GM12872 (cell line): ENCODE measurements around the gene SHISA8.

Source experiments
- TF ChIP-seq, protein P1 (sequence below): IDR thresholded peaks from 3 replicates; pipeline ENCODE4 v1.5.1; 2011; ENCODE audit warnings: low read depth, mild to moderate bottlenecking, low read length, moderate library complexity; ENCODE audit not compliant: insufficient read depth

The SHISA8 gene

DNA sequence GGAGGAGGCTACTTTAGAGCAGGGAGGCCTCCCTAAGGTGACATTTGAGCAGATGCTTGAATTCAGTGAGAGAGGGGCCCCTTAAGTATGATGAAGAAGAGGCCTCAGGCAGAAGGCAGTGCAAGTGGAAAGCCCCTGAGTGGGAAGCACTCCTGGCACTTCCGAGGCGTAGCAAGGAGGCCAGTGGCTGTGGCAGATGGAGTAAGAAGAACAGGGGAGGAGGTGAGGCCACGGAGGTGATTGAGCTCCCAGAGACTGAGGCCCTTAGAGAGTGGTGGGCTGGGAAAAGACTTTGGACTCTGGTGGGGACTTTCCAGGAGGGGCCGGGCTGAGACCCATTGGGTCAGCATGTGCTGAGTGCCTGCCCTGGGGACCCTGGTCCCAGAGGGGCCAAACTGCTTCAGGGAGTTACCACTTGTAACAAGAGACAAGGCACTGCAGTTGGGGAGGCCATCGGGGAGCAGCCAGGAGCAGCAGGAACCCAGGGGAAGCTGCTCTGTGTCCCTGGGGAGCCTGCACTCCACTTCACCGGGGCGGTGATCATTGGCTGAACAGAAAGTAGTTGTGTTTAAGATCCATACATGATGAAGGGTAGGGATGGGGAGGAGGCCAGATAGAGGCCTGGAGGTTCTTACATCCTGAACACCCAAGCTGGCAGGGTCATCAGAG lies 34.6 kb upstream of the SHISA8 start:
- TF ChIP-seq, protein P1, sequence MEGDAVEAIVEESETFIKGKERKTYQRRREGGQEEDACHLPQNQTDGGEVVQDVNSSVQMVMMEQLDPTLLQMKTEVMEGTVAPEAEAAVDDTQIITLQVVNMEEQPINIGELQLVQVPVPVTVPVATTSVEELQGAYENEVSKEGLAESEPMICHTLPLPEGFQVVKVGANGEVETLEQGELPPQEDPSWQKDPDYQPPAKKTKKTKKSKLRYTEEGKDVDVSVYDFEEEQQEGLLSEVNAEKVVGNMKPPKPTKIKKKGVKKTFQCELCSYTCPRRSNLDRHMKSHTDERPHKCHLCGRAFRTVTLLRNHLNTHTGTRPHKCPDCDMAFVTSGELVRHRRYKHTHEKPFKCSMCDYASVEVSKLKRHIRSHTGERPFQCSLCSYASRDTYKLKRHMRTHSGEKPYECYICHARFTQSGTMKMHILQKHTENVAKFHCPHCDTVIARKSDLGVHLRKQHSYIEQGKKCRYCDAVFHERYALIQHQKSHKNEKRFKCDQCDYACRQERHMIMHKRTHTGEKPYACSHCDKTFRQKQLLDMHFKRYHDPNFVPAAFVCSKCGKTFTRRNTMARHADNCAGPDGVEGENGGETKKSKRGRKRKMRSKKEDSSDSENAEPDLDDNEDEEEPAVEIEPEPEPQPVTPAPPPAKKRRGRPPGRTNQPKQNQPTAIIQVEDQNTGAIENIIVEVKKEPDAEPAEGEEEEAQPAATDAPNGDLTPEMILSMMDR = no peak

GRCh38 chr22:41948142-41948541 lies 33.3 kb upstream of the SHISA8 start:
- TF ChIP-seq, protein P1 = no peak

- TF ChIP-seq, protein P1 = no peak
Measured at GRCh38 chr22:41947424-41948080, 32.7 kb upstream of the SHISA8 start.

DNA sequence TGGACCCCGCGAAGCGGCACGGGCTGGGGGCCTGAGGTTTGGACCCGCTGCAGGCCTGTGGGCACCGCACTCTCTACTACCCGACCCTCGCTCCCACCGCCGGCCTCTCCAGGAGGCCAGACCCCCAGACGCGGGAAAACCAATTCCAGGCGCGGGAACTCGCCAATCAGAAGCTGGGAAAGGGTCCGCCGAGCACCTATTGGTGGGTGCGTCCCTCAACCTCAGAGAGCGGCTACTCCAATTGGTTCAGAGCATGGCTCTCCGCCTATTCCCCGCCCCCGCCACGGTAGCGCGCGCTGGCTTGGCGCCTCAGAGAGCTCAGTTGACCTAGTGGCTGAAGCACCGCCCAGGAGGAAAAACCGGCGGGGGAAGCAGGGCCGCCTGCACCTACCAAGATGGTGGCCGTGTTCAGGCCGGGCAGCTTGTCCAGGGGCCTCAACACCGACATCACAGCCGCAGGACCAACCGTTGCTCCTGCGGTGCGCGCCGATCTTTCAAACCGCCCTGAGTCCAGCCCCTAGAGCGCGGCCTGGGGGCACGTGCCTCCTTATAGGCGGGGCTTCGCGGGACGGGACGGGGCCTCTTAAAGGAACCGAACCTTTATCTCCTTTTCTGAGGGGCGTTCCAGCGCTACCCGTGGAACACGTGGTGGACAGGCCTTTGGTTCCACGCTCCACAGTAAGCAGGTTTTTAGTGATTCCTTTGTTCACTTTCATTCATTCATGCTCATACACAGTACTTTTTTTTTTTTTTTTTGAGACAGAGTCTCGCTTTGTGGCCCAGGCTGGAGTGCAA lies 32.0 kb upstream of the SHISA8 start, which contains the start of gene CENPM:
Gene CENPM, minus strand, starts transcription at position 524 of the 795 bp plus-strand sequence. Its CDS starts 76 bp downstream, at position 448.
- TF ChIP-seq, protein P1 = no peak

DNA sequence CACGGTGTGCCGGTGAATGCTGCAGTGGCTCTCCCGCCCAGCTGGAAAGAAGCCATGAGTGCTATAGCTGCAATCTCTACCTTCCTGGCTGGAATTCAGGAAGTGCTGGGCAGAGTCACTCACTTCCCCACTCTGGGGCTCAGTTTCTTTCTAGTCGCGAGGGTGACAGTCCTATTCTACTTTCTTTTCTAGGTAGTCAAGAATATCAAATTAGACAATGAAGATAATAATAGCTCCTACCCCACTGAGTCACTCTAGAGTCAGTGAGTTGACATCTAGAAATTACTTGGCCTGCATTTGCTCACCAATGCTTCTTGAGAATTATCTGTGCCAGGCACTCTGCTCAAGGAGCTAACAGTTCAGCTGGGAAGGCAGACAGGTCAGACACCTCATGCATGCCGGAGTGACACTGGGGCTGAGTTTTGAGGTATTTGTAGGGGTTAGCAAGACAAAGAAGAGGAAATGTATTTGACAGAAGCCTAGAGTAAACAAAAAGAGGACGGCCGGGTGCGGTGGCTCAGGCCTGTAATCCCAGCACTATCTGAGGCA lies 28.9 kb upstream of the SHISA8 start:
- TF ChIP-seq, protein P1 = no peak

GRCh38 chr22:41940832-41941765 lies 26.2 kb upstream of the SHISA8 start:
- TF ChIP-seq, protein P1 = peak; percentile 94
